Common myeloid progenitor, CD34-positive (primary cell): ENCODE data around the gene OPHN1.

Experiments
- CTCF ChIA-PET: fragments of 350-600 bp; sonication (Branson Sonifier 250); formaldehyde crosslinking; loops from one replicate; lab custom pipeline; 2021; ENCODE audit warnings: antibody characterized with exemption; lab: Charles Lee
- POLR2A ChIA-PET: fragments of 350-600 bp; sonication (Branson Sonifier 250); formaldehyde crosslinking; loops from one replicate; lab custom pipeline; 2021; ENCODE audit warnings: antibody characterized with exemption; lab: Charles Lee
- DNase-seq, 3 donors: peaks; one replicate each; pipeline versions ENCODE4 v3.0.0 to v3.0.0-alpha.2; 2013
- H3K27ac ChIP-seq, 2 experiments: 1 replicate in 1 of 2; 2 replicates in 1 of 2; pipeline ENCODE4 v1.7.0; 2013; ENCODE audit warnings: inconsistent platforms in 2 of 2, low read length in 2 of 2, mild to moderate bottlenecking in 2 of 2, low read depth in 1 of 2, moderate library complexity in 1 of 2; ENCODE audit not compliant: severe bottlenecking in 2 of 2, insufficient read depth in 1 of 2, poor library complexity in 1 of 2
- H3K27me3 ChIP-seq, 5 experiments: replicated peaks in 2 of 5; 1 replicate in 3 of 5; 2 replicates in 2 of 5; pipeline versions ENCODE4 v1.6.1 to v1.7.0; 2013; ENCODE audit warnings: low read length in 4 of 5, mild to moderate bottlenecking in 2 of 5, moderate library complexity in 2 of 5, inconsistent platforms in 1 of 5; ENCODE audit not compliant: insufficient read depth in 5 of 5, control insufficient read depth in 4 of 5
- H3K36me3 ChIP-seq, 4 experiments: 1 replicate in 2 of 4; 2 replicates in 2 of 4; pipeline versions ENCODE4 v1.6.1 to v1.7.0; 2013; ENCODE audit warnings: low read length in 3 of 4, control low read depth in 1 of 4, mild to moderate bottlenecking in 1 of 4; ENCODE audit not compliant: control insufficient read depth in 4 of 4, insufficient read depth in 4 of 4
- H3K4me1 ChIP-seq, 4 experiments: 1 replicate in 3 of 4; 2 replicates in 1 of 4; pipeline versions ENCODE4 v1.6.1 to v1.7.1; 2013; ENCODE audit warnings: low read length in 3 of 4, mild to moderate bottlenecking in 3 of 4, control low read depth in 1 of 4, inconsistent platforms in 1 of 4, moderate library complexity in 1 of 4; ENCODE audit not compliant: control insufficient read depth in 4 of 4, insufficient read depth in 4 of 4; ENCODE audit errors: control extremely low read depth in 1 of 4
- H3K4me3 ChIP-seq, 7 experiments: 1 replicate in 4 of 7; 2 replicates in 3 of 7; pipeline versions ENCODE4 v1.5.1 to v1.7.0; 2013; ENCODE audit warnings: mild to moderate bottlenecking in 7 of 7, low read length in 6 of 7, moderate library complexity in 6 of 7, inconsistent platforms in 2 of 7, low read depth in 2 of 7, control low read depth in 1 of 7; ENCODE audit not compliant: insufficient read depth in 4 of 7, control insufficient read depth in 1 of 7; ENCODE audit errors: extremely low read depth in 1 of 7
- H3K9me3 ChIP-seq, 5 experiments: 1 replicate in 4 of 5; 2 replicates in 1 of 5; pipeline versions ENCODE4 v1.6.1 to v1.7.1; 2013; ENCODE audit warnings: low read length in 4 of 5, mild to moderate bottlenecking in 2 of 5, inconsistent platforms in 1 of 5, low read depth in 1 of 5, moderate library complexity in 1 of 5; ENCODE audit not compliant: control insufficient read depth in 4 of 5, insufficient read depth in 2 of 5; ENCODE audit errors: control extremely low read depth in 1 of 5
- WGBS: methylation state at CpG from one replicate; pipeline ENCODE4 v1.1.5; 2013; ENCODE audit not compliant: insufficient coverage; 5-methylcytosine and 5-hydroxymethylcytosine counted together

OPHN1 gene

GRCh38 chrX:68416592-68416991, 16.7 kb downstream of the OPHN1 start:
- 75% methylated on average over 1 of the region's 3 CpGs for WGBS

DNA sequence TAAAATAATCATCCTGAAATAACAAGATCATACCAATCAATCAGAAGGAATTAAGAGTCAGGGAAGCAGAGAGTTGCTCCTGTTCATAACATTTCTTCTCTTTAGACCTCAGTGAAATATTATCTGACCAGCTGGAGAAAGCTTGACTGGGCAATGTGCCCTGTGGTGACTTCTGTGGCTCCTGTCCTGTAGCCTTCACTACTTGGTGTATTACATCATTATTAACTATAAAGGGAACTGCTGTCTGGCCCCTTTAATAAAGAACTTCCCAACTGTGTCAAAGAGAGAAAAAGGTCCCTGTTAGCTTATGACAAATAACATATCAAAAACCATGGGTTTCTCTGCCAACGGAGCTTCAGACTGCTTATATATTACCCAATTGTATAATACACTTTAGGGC, 18.0 kb downstream of the OPHN1 start:
- H3K9me3 ChIP-seq: no peaks in the 10 kb centered on the region
- H3K4me1 ChIP-seq: peaks cover 0 to 11% (median 3%) of the 10 kb centered on the region in 4 experiments
- DNase-seq: peak in 2 of 3 donors; percentile 17

More at GRCh38 chrX:68416592-68416991, 16.7 kb downstream of the OPHN1 start:
- no peak overlapping the region for H3K27ac ChIP-seq
- H3K27me3 ChIP-seq: no peaks in the 10 kb centered on the region
- no peak for DNase-seq
- ChIA-PET CTCF (no interaction called here), POLR2A (no interaction called here)
- H3K4me1 ChIP-seq: peaks cover 0 to 17% (median 3%) of the 10 kb centered on the region in 4 experiments
- no peak overlapping the region for H3K4me3 ChIP-seq
- H3K9me3 ChIP-seq: no peaks in the 10 kb centered on the region
- no peaks in the 10 kb centered on the region for H3K36me3 ChIP-seq

DNA sequence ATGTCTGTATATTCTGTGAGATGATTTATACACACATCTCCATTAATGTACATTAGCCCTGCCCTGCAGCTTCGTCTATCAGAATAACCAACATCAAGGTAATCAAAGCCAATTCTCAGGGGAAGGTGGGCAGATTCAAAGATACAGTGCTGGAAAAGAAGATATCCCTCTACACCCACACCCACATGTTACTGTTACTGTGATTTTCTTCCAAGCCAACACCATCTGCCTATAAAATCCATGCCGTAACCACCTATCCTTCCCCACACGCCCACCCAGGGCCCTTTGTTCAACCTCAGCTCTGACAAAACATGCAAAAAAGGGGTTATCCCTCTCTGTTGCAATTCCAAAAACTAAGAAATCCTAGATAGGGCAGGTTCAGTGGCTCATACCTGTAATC, 20.0 kb downstream of the OPHN1 start:
- Histone ChIP-seq H3K4me3 (no peak overlapping the region), H3K36me3 (no peaks in the 10 kb centered on the region), H3K9me3 (no peaks in the 10 kb centered on the region), H3K27ac (no peak overlapping the region), H3K4me1 (peaks cover 0 to 6% (median 3%) of the 10 kb centered on the region in 4 experiments), H3K27me3 (no peaks in the 10 kb centered on the region)
- POLR2A ChIA-PET: no interaction called here
- WGBS: 82% methylated on average over 3 of the region's 3 CpGs
- no peak for DNase-seq
- CTCF ChIA-PET: no interaction called here

More for the DNA sequence above, 18.0 kb downstream of the OPHN1 start:
- POLR2A ChIA-PET: no interaction called here
- Histone ChIP-seq H3K27me3 (no peaks in the 10 kb centered on the region), H3K36me3 (no peaks in the 10 kb centered on the region), H3K27ac (no peak overlapping the region), H3K4me3 (no peak overlapping the region)
- CTCF ChIA-PET: no interaction called here
- no CpG with 5 or more reads among the region's 1 CpG for WGBS

GRCh38 chrX:68411729-68412128, 21.6 kb downstream of the OPHN1 start:
- DNase-seq: no peak
- 86% methylated on average over 2 of the region's 3 CpGs for WGBS
- Histone ChIP-seq H3K27ac (no peak overlapping the region), H3K4me1 (peaks cover 0 to 6% (median 3%) of the 10 kb centered on the region in 4 experiments), H3K27me3 (no peaks in the 10 kb centered on the region), H3K36me3 (no peaks in the 10 kb centered on the region), H3K9me3 (no peaks in the 10 kb centered on the region), H3K4me3 (no peak overlapping the region)
- ChIA-PET POLR2A (interaction anchor here (0.6 kb wide), 1 partner anchor 66 kb away, joined by 3 read pairs; no protein-coding TSS in a partner anchor), CTCF (no interaction called here)

DNA sequence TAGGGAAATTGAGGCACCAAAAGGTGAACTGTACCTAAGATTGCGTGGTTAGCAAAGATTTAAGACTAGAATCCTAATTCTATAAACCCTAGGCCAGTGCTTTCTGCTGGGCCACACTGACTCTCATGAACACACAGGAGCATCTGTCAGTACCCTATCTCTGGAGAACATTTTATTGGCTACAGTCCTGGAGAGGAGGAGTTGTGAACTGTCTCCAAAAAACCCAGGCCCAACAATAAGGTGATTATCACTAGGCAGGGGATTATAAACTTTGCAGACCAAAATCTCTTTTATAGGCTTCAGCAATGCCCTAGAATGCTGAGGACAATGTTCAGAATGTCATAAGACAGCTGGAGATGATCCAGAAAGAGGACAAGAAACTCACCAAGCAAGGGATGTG, 24.1 kb downstream of the OPHN1 start:
- POLR2A ChIA-PET: no interaction called here
- no peaks in the 10 kb centered on the region for H3K27me3 ChIP-seq

DNA sequence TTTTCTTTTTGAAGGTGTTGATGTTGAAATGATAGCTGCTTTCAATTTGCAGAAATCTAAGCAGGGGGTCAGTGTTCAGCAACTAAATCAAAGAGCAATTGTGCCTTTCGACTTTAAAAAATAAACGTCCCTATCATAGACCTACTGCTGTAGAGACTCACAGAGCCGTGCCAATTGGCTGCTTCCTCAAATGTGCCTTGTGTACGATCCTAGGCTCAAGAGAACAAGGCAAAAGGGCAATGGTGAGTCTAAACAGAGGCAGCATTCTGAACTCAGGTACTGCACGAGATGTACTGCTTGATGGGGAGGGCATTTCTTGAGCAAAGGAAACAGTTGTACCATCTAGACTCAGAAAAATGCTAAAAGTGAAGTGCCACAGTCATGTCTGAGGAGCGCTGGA, 29.8 kb downstream of the OPHN1 start:
- ChIA-PET CTCF (no interaction called here), POLR2A (no interaction called here)
- Histone ChIP-seq H3K27me3 (no peaks in the 10 kb centered on the region), H3K27ac (no peak overlapping the region), H3K9me3 (no peaks in the 10 kb centered on the region), H3K4me1 (no peaks in the 10 kb centered on the region), H3K4me3 (no peak overlapping the region), H3K36me3 (no peaks in the 10 kb centered on the region)
- 85% methylated on average over 6 of the region's 6 CpGs for WGBS
- DNase-seq: no peak

More for the DNA sequence above, 24.1 kb downstream of the OPHN1 start:
- no peak overlapping the region for H3K4me3 ChIP-seq
- H3K4me1 ChIP-seq: peaks cover 0 to 1% (median 0%) of the 10 kb centered on the region in 4 experiments
- no peaks in the 10 kb centered on the region for H3K9me3 ChIP-seq
- H3K36me3 ChIP-seq: no peaks in the 10 kb centered on the region
- 83% methylated on average over 1 of the region's 1 CpG for WGBS
- no peak for DNase-seq
- H3K27ac ChIP-seq: no peak overlapping the region
- CTCF ChIA-PET: no interaction called here

DNA sequence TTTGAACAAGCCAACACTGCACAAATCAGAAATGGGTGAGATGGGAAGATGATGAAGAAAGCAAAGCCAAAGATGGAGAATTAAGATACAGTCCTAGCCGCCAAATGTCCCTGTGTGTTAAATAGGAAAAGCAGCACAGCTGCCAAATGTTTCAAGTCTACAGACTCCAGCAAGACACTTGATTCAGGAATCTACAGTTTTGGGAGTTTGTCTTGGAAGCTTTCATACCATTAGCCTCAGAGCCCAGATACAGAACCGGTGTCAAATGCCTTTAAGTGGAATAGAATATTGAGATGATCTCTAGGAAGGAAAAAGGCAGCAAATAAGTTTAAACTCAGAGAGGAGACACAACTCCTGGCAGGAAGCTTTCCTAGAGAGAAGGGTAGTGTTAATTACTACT, 30.3 kb downstream of the OPHN1 start:
- ChIA-PET CTCF (no interaction called here), POLR2A (no interaction called here)
- Histone ChIP-seq H3K36me3 (no peaks in the 10 kb centered on the region), H3K27ac (no peak overlapping the region), H3K9me3 (no peaks in the 10 kb centered on the region), H3K4me1 (no peaks in the 10 kb centered on the region), H3K27me3 (no peaks in the 10 kb centered on the region), H3K4me3 (no peak overlapping the region)
- WGBS: 100% methylated on average over 1 of the region's 2 CpGs
- no peak for DNase-seq
